Mucosa of stomach (tissue), 1 donor: Measurements from ENCODE around the gene PKNOX2.

Source experiments
- H3K27me3 ChIP-seq: one replicate; pipeline ENCODE4 v1.7.0; 2013; ENCODE audit warnings: mild to moderate bottlenecking, low read length; ENCODE audit not compliant: control insufficient read depth, insufficient read depth
- H3K36me3 ChIP-seq: one replicate; pipeline ENCODE4 v1.7.0; 2013; ENCODE audit warnings: low read length; ENCODE audit not compliant: control insufficient read depth, insufficient read depth
- H3K4me1 ChIP-seq: one replicate; pipeline ENCODE4 v1.7.0; 2013; ENCODE audit warnings: mild to moderate bottlenecking, low read length; ENCODE audit not compliant: control insufficient read depth, insufficient read depth
- H3K4me3 ChIP-seq: one replicate; pipeline ENCODE4 v1.7.0; 2013; ENCODE audit warnings: low read length
- H3K9ac ChIP-seq: one replicate; pipeline ENCODE4 v1.7.0; 2013; ENCODE audit warnings: mild to moderate bottlenecking, low read length, moderate library complexity
- H3K9me3 ChIP-seq: one replicate; pipeline ENCODE4 v1.7.0; 2013; ENCODE audit warnings: mild to moderate bottlenecking, low read length, moderate library complexity; ENCODE audit not compliant: control insufficient read depth
- donor health status: Pancreatic carcinoma.

The PKNOX2 gene

GRCh38 chr11:125390946-125391345 is 226.4 kb downstream of the PKNOX2 start:
- Histone ChIP-seq H3K9me3 (no peaks in the 10 kb centered on the region), H3K36me3 (no peaks in the 10 kb centered on the region), H3K9ac (no peak overlapping the region), H3K4me1 (no peaks in the 10 kb centered on the region), H3K27me3 (no peaks in the 10 kb centered on the region), H3K4me3 (no peak overlapping the region)

GRCh38 chr11:125393331-125393730 is 228.8 kb downstream of the PKNOX2 start:
- H3K9me3 ChIP-seq: no peaks in the 10 kb centered on the region
- no peaks in the 10 kb centered on the region for H3K4me1 ChIP-seq
- H3K27me3 ChIP-seq: no peaks in the 10 kb centered on the region
- H3K9ac ChIP-seq: no peak overlapping the region
- H3K36me3 ChIP-seq: no peaks in the 10 kb centered on the region
- no peak overlapping the region for H3K4me3 ChIP-seq

GRCh38 chr11:125394296-125394695 is 229.7 kb downstream of the PKNOX2 start:
- no peaks in the 10 kb centered on the region for H3K4me1 ChIP-seq
- no peaks in the 10 kb centered on the region for H3K36me3 ChIP-seq
- no peak overlapping the region for H3K9ac ChIP-seq
- no peaks in the 10 kb centered on the region for H3K9me3 ChIP-seq
- no peaks in the 10 kb centered on the region for H3K27me3 ChIP-seq
- H3K4me3 ChIP-seq: no peak overlapping the region

GRCh38 chr11:125397421-125397820 is 232.9 kb downstream of the PKNOX2 start:
- Histone ChIP-seq H3K36me3 (no peaks in the 10 kb centered on the region), H3K9ac (no peak overlapping the region)

GRCh38 chr11:125398475-125398874 is 233.9 kb downstream of the PKNOX2 start:
- no peak overlapping the region for H3K9ac ChIP-seq
- no peak overlapping the region for H3K4me3 ChIP-seq
- H3K4me1 ChIP-seq: no peaks in the 10 kb centered on the region
- no peaks in the 10 kb centered on the region for H3K27me3 ChIP-seq
- H3K9me3 ChIP-seq: no peaks in the 10 kb centered on the region
- H3K36me3 ChIP-seq: no peaks in the 10 kb centered on the region

More at GRCh38 chr11:125397421-125397820, 232.9 kb downstream of the PKNOX2 start:
- no peaks in the 10 kb centered on the region for H3K4me1 ChIP-seq
- no peaks in the 10 kb centered on the region for H3K9me3 ChIP-seq
- no peaks in the 10 kb centered on the region for H3K27me3 ChIP-seq
- no peak overlapping the region for H3K4me3 ChIP-seq

GRCh38 chr11:125398994-125399640 is 234.6 kb downstream of the PKNOX2 start:
- no peak overlapping the region for H3K4me3 ChIP-seq
- no peaks in the 10 kb centered on the region for H3K9me3 ChIP-seq
- no peaks in the 10 kb centered on the region for H3K36me3 ChIP-seq
- H3K9ac ChIP-seq: no peak overlapping the region
- no peaks in the 10 kb centered on the region for H3K4me1 ChIP-seq
- no peaks in the 10 kb centered on the region for H3K27me3 ChIP-seq

GRCh38 chr11:125399945-125400344 is 235.4 kb downstream of the PKNOX2 start:
- H3K4me1 ChIP-seq: peaks cover 5% of the 10 kb centered on the region
- H3K9me3 ChIP-seq: no peaks in the 10 kb centered on the region
- no peak overlapping the region for H3K4me3 ChIP-seq
- no peak overlapping the region for H3K9ac ChIP-seq
- peaks cover 7% of the 10 kb centered on the region for H3K27me3 ChIP-seq
- no peaks in the 10 kb centered on the region for H3K36me3 ChIP-seq

- Histone ChIP-seq H3K36me3 (no peaks in the 10 kb centered on the region), H3K27me3 (peaks cover 20% of the 10 kb centered on the region)
These were observed 236.7 kb downstream of the PKNOX2 start for GRCh38 chr11:125401235-125401634.

GRCh38 chr11:125401746-125402145 is 237.2 kb downstream of the PKNOX2 start:
- Histone ChIP-seq H3K4me3 (no peak overlapping the region), H3K36me3 (no peaks in the 10 kb centered on the region), H3K4me1 (peaks cover 5% of the 10 kb centered on the region), H3K27me3 (peaks cover 23% of the 10 kb centered on the region), H3K9me3 (no peaks in the 10 kb centered on the region), H3K9ac (no peak overlapping the region)

More at GRCh38 chr11:125401235-125401634, 236.7 kb downstream of the PKNOX2 start:
- Histone ChIP-seq H3K4me3 (no peak overlapping the region), H3K9me3 (no peaks in the 10 kb centered on the region), H3K4me1 (peaks cover 5% of the 10 kb centered on the region), H3K9ac (no peak overlapping the region)

GRCh38 chr11:125402435-125402834 is 237.9 kb downstream of the PKNOX2 start:
- H3K4me3 ChIP-seq: no peak overlapping the region
- H3K4me1 ChIP-seq: peaks cover 5% of the 10 kb centered on the region
- H3K36me3 ChIP-seq: no peaks in the 10 kb centered on the region
- no peak overlapping the region for H3K9ac ChIP-seq
- H3K9me3 ChIP-seq: no peaks in the 10 kb centered on the region
- H3K27me3 ChIP-seq: peaks cover 23% of the 10 kb centered on the region

GRCh38 chr11:125404157-125404810 is 239.7 kb downstream of the PKNOX2 start:
- peaks cover 5% of the 10 kb centered on the region for H3K4me1 ChIP-seq

GRCh38 chr11:125404811-125405790 is 240.6 kb downstream of the PKNOX2 start:
- peaks cover 23% of the 10 kb centered on the region for H3K27me3 ChIP-seq
- no peaks in the 10 kb centered on the region for H3K36me3 ChIP-seq
- H3K4me3 ChIP-seq: no peak overlapping the region
- H3K9ac ChIP-seq: no peak overlapping the region
- H3K9me3 ChIP-seq: no peaks in the 10 kb centered on the region
- H3K4me1 ChIP-seq: peaks cover 5% of the 10 kb centered on the region

More at GRCh38 chr11:125404157-125404810, 239.7 kb downstream of the PKNOX2 start:
- H3K9me3 ChIP-seq: no peaks in the 10 kb centered on the region
- H3K4me3 ChIP-seq: no peak overlapping the region
- peaks cover 23% of the 10 kb centered on the region for H3K27me3 ChIP-seq
- no peaks in the 10 kb centered on the region for H3K36me3 ChIP-seq
- H3K9ac ChIP-seq: no peak overlapping the region
